Measurements from ENCODE around the gene SPATA1. TPM values are rescaled to one million over a fixed set of nuclear protein-coding genes. Genes with fewer than 3 reads are reported as not detected.
"Not testable (repeated sequence)": the region's sequence is repeated elsewhere in the genome, so short reads cannot be mapped to it uniquely, and the experiment has no call there.

SPATA1 gene
- polyA plus RNA-seq, 1 donor (not counting 4 experiments of a cell fraction or from before 2014, with no cell fraction given): 0.25 TPM

- no peaks in the 10 kb centered on the region for H3K36me3 ChIP-seq (ENCODE audit: control insufficient read depth in 2 of 2, extremely low read depth in 1 of 2, insufficient read depth in 2 of 2, low read length in 2 of 2)
- H3K4me1 ChIP-seq (ENCODE audit: control insufficient read depth, extremely low read depth, insufficient read depth, low read length): peaks cover 15% of the 10 kb centered on the region
- no peaks in the 10 kb centered on the region for H3K9me1 ChIP-seq (ENCODE audit: control insufficient read depth, extremely low read depth, insufficient read depth, low read length)
- no peaks in the 10 kb centered on the region for H3K9me3 ChIP-seq (ENCODE audit: control insufficient read depth, low read depth, low read length)
- no peak for TF ChIP-seq CTCF (optimal IDR thresholded peaks at IDR 0.05 in 1 of 3, IDR thresholded peaks at IDR 0.05 in 1 of 3, conservative IDR thresholded peaks at IDR 0.05 in 1 of 3; ENCODE audit: extremely low read depth in 1 of 3, insufficient read depth in 2 of 3, low read length in 3 of 3)
- no peak for TF ChIP-seq EZH2 (IDR thresholded peaks at IDR 0.05; ENCODE audit: low read length)
- H4K20me1 ChIP-seq (ENCODE audit: control insufficient read depth, extremely low read depth, insufficient read depth, low read length): peaks cover 2% of the 10 kb centered on the region
- H3K27ac ChIP-seq (ENCODE audit: control insufficient read depth, insufficient read depth, low read length): peak overlapping the region; percentile 97
- H2AFZ ChIP-seq (ENCODE audit: control insufficient read depth, low read length): peak overlapping the region; percentile 89
- FAIRE-seq: no peak
- H3K79me2 ChIP-seq (ENCODE audit: control insufficient read depth, insufficient read depth, low read length): peaks cover 38% of the 10 kb centered on the region
- H3K4me3 ChIP-seq (ENCODE audit: control insufficient read depth in 2 of 3, extremely low read depth in 1 of 3, insufficient read depth in 2 of 3, low read depth in 1 of 3, low read length in 3 of 3): peak overlapping the region; percentile 65 to 100 (median 99)
- H3K27me3 ChIP-seq (ENCODE audit: control insufficient read depth, extremely low read depth, insufficient read depth, low read length): no peaks in the 10 kb centered on the region
- no peak for DNase-seq (ENCODE audit: low read depth, low spot score)
- peak overlapping the region; percentile 72 for H3K4me2 ChIP-seq (ENCODE audit: control insufficient read depth, extremely low read depth, insufficient read depth, low read depth, low read length)
- peak overlapping the region; percentile 98 for H3K9ac ChIP-seq (ENCODE audit: control insufficient read depth, extremely low read depth, insufficient read depth, low read length)
- dilution Hi-C loops (cut with MboI; ENCODE audit: extremely low pct_ligation_motif_present, low sequenced_read_pairs): no loop called here
Observed at GRCh38 chr1:84506729-84507453, 705 bp downstream of the SPATA1 start.

- dilution Hi-C loops (cut with MboI; ENCODE audit: extremely low pct_ligation_motif_present, low sequenced_read_pairs); H3K9me1 ChIP-seq (ENCODE audit: control insufficient read depth, extremely low read depth, insufficient read depth, low read length); H4K20me1 ChIP-seq (ENCODE audit: control insufficient read depth, extremely low read depth, insufficient read depth, low read length); H3K36me3 ChIP-seq (ENCODE audit: control insufficient read depth in 2 of 2, extremely low read depth in 1 of 2, insufficient read depth in 2 of 2, low read length in 2 of 2); H3K27ac ChIP-seq (ENCODE audit: control insufficient read depth, insufficient read depth, low read length); H3K4me2 ChIP-seq (ENCODE audit: control insufficient read depth, extremely low read depth, insufficient read depth, low read depth, low read length); FAIRE-seq; DNase-seq (ENCODE audit: low read depth, low spot score); H2AFZ ChIP-seq (ENCODE audit: control insufficient read depth, low read length); H3K4me3 ChIP-seq (ENCODE audit: control insufficient read depth in 2 of 3, extremely low read depth in 1 of 3, insufficient read depth in 2 of 3, low read depth in 1 of 3, low read length in 3 of 3); H3K9ac ChIP-seq (ENCODE audit: control insufficient read depth, extremely low read depth, insufficient read depth, low read length); H3K9me3 ChIP-seq (ENCODE audit: control insufficient read depth, low read depth, low read length); H3K27me3 ChIP-seq (ENCODE audit: control insufficient read depth, extremely low read depth, insufficient read depth, low read length): not testable (repeated sequence)
- Histone ChIP-seq H3K4me1 (ENCODE audit: control insufficient read depth, extremely low read depth, insufficient read depth, low read length) (peaks cover 15% of the 10 kb centered on the region), H3K79me2 (ENCODE audit: control insufficient read depth, insufficient read depth, low read length) (peaks cover 28% of the 10 kb centered on the region)
Observed at GRCh38 chr1:84507887-84508286, 1.7 kb downstream of the SPATA1 start.

- DNase-seq (ENCODE audit: low read depth, low spot score) (no peak), FAIRE-seq (no peak)
- Histone ChIP-seq H3K4me1 (ENCODE audit: control insufficient read depth, extremely low read depth, insufficient read depth, low read length) (peaks cover 9% of the 10 kb centered on the region), H3K36me3 (ENCODE audit: control insufficient read depth in 2 of 2, extremely low read depth in 1 of 2, insufficient read depth in 2 of 2, low read length in 2 of 2) (no peaks in the 10 kb centered on the region), H3K79me2 (ENCODE audit: control insufficient read depth, insufficient read depth, low read length) (peaks cover 22% of the 10 kb centered on the region), H3K4me3 (ENCODE audit: control insufficient read depth in 2 of 3, extremely low read depth in 1 of 3, insufficient read depth in 2 of 3, low read depth in 1 of 3, low read length in 3 of 3) (no peak overlapping the region), H3K27ac (ENCODE audit: control insufficient read depth, insufficient read depth, low read length) (no peak overlapping the region), H3K4me2 (ENCODE audit: control insufficient read depth, extremely low read depth, insufficient read depth, low read depth, low read length) (no peak overlapping the region), H2AFZ (ENCODE audit: control insufficient read depth, low read length) (no peak overlapping the region), H3K9me1 (ENCODE audit: control insufficient read depth, extremely low read depth, insufficient read depth, low read length) (no peaks in the 10 kb centered on the region), H3K27me3 (ENCODE audit: control insufficient read depth, extremely low read depth, insufficient read depth, low read length) (no peaks in the 10 kb centered on the region), H4K20me1 (ENCODE audit: control insufficient read depth, extremely low read depth, insufficient read depth, low read length) (no peaks in the 10 kb centered on the region), H3K9me3 (ENCODE audit: control insufficient read depth, low read depth, low read length) (no peaks in the 10 kb centered on the region), H3K9ac (ENCODE audit: control insufficient read depth, extremely low read depth, insufficient read depth, low read length) (no peak overlapping the region)
- TF ChIP-seq EZH2 (IDR thresholded peaks at IDR 0.05; ENCODE audit: low read length) (no peak), CTCF (optimal IDR thresholded peaks at IDR 0.05 in 1 of 3, IDR thresholded peaks at IDR 0.05 in 1 of 3, conservative IDR thresholded peaks at IDR 0.05 in 1 of 3; ENCODE audit: extremely low read depth in 1 of 3, insufficient read depth in 2 of 3, low read length in 3 of 3) (no peak)
- dilution Hi-C loops (cut with MboI; ENCODE audit: extremely low pct_ligation_motif_present, low sequenced_read_pairs): no loop called here
Observed at GRCh38 chr1:84508510-84508909, 2.3 kb downstream of the SPATA1 start.

All from keratinocyte (primary cell).